Stimulated activated CD4-positive, alpha-beta T cell treated with anti-CD3 and anti-CD28 coated beads, Interleukin-1b, Interleukin-23, amount 100 ng/mL, for 24 hours (primary cell): ENCODE measurements around the gene ADCYAP1.
"Not testable (repeated sequence)": the region's sequence is repeated elsewhere in the genome, so short reads cannot be mapped to it uniquely, and the experiment has no call there.

Experiments
- DNase-seq, 4 experiments: peaks; one replicate each; pipeline ENCODE4 v3.0.0-alpha.2; 2020; ENCODE audit warnings: low read depth in 4 of 4, low spot score in 1 of 4

ADCYAP1 gene

DNA sequence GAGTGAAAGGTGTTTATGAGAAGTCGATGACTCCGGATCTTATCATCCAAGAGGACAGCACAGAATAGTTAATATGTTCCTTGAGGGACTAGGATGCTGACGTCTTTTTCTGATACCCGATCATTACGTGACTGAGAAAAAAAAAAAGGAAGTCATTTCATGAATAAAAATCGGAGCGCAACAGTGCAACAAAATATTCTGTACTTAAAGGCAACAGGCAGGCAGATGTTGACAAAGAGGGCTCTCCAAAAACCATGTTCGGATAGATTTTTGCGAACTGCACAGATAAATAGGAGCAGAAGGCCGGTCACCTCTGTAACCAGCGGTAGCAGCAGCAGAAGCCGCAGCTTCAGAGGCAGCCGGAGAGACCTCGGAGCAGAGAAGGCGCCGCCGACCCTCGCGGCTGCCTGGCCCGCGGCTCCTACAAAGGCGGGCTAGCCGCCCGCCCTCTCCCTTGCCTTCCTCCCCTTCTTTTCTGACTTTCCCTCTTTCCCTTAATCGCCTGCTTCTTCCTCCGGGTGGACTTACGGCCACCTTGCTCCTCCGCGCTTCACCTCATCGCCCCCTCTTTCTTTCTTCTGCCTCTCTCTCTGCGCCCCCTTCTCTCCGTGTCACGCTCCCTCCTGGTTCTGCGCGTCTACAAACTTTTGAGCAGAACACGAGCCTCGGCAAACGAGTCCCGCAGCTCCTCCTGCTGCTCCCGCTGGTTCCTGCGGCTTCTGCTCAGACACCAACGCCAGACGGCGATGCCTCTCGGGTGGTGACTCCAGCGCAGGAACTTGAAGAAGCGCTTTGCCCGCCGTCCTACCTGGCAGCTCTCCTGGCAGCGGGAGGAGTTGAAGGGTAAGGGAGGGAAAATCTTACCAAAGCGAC lies at the start of gene ADCYAP1:
ADCYAP1 (plus strand) TSS at position 654 of the 873 bp plus-strand sequence. CDS start 516 bp downstream, outside the sequence.
- DNase-seq = no peak

DNA sequence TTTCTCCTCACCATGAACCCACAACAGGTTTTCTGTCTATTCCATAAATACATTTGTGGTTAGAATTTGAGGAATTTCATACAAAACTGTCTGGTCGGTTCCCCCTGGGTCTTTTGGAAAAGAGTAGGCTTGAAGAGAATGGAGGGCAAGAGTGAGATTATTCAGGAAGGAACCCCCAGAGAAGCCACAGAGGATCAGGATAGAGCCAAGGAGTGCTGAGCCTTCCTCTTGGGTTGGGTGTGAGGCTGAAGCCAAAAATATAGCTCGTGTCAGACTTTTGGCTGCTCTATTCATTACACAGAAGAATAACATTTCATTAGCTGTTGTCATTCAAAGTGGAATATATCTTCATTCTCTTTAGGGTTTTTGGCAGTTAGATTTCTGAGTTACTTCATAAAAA lies 46.7 kb upstream of the ADCYAP1 start:
- no peak for DNase-seq

DNA sequence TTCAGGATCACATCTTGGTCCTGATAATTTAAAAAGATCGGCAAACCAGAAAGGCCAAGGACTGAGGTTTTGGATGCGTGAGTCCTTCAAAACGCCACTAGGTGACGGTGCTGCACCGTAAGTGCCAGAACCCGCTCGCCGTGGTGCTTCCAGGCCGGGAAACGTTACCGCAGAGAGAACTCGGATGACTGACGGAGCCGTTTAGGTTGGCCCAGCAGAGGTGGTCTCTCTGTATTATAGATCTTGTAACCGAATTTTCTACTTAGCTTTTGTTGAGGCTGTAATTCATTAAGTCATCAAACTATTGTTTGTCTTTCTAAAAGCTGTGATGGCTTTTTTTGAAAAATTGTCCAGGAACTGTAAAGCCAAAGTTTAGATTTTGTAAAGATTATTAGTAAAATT lies 39.8 kb upstream of the ADCYAP1 start:
- peak; percentile 25 to 48 (median 38) for DNase-seq

DNA sequence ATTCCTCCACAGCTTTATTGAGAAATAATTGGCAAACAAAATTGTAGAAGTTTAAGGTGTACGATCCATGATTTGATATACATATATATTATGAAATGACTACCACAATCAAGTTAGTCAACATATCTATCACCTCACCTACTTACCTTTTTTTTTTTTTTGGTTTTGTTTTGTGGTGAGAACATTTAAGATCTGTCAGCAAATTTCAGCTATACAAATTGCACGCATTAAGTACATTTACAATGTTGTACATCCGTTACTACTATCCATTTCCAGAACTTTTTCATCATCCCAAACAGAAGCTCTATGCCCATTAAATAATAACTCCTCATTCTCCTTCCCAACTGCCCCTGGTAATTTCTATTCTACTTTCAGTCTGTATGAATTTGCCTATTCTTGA lies 37.4 kb upstream of the ADCYAP1 start:
- DNase-seq = no peak

DNA sequence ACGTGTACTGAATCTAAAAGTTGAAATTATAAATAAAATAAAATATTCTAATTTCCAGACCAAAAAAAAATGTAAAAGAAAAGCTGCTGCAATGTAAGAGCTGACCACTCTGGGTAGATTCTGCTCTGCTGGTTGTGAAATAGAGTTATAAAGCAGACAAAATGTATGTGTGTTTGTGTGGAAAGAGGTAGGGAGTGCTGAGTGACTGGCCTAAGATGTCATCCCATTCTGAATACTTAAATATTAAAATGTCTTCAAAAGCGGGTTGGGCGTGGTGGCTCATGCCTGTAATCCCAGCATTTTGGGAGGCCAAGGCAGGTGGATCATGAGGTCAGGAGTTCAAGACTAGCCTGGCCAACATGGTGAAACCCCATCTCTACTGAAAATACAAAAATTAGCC lies 31.2 kb upstream of the ADCYAP1 start:
- not testable (repeated sequence) for DNase-seq

DNA sequence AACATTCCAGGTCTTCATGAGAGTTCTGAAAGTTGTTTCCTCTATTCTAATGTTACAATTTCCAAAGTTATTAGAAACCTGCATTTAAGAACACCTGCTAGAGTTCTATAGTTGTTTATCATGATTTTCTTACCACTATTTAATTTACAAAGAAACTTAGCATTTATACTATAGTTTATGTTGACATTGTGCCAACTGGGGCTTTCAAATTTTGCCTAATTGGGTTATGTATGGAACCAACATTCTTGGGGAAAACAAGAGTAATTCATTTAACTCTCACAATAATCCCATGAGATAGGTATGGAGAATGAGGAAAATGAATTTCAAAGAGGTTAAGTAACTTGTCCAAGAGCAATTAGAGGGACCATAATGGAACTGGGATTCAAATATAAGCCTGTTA lies 28.8 kb upstream of the ADCYAP1 start:
- DNase-seq = no peak

DNA sequence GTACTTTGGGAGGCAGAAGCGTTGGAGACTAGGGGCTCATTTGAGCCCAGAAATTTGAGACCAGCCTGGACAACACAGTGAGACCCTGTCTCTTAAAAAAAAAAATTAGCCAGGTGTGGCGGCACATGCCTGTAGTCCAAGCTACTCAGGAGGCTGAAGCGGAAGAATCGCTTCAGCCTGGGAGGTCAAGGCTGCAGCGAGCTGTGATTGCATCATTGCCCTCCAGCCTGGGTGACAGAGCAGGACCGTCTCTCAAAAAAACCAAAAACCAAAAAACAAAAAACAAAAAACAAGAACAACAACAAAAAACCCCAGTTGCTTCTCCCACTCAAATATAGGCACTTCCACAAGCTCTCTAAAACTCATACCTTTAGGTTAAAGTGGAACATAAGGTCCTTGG lies 27.4 kb upstream of the ADCYAP1 start:
- no peak for DNase-seq

DNA sequence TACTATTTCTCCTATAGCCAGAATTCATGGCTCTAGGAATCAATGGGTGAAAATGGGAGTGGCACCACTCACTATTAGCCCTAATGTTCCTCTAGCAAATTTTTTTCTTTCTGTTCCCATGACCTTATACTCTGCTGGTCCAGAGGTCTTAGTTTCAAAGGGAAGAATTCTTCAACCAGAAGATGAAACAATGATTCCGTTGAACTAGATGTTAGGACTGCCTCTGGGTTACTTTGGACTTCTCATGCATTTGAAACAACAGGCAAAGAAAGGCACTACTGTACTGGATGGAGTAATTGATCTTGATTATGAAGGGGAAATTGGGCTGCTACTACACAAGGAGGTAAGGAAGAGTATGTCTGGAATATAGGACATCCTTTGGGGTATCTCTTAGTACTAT lies 18.6 kb upstream of the ADCYAP1 start:
- no peak for DNase-seq

DNA sequence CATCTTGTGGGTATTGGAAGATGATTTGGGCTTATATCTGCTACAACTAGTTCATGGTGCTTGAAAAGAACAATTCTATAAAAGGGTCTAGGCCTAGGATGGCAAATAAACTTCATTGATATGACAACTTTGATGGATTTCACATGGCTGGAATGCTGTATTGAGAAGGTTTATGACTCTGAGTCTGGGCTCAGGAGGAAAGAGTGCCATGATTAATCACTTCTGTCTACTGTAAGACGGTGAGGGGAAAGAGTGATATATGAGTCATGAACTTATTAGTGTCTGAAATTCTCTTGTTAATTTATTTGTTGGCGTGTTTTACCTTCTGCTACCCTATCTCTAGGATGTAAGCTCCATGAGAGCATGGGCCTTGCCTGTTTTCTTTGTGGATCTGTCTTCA lies 17.0 kb upstream of the ADCYAP1 start:
- DNase-seq = no peak

DNA sequence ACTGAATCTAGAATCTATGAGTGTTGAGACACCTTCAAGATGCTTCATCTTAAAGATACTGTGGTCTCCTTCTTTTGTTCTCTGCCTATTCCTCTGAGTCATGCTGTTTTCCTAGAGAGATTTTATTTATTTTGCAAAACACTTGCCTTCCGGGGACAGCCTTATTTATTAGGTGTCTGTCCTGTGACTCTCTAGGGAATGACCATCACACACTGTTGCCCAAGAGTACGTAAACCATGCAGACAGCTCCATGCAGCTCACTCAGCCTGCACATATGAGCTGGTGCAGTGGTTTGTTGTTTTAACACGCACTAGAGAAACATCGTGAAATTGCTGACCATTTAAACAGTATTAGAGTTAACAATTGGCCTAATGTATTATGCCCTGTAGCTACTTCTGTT lies 12.4 kb upstream of the ADCYAP1 start:
- no peak for DNase-seq

DNA sequence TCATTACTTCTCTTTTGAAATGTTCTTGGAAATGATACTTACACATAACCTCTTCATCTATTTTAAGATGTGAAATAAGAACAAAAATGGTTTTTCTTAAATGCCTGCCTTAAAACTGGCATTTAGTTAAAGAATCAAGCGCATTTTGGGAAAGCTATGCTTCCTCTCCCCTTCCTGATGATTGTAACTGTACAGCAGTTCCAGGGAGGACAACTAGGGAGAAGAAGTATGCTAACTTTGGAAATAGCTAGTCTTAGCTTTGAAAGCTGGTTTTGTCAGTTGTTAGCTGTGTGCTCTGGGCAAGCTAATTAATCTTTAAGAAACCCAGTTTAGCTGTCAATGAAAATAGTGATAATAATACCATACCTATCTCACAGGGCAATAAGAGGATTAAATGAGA lies 8.4 kb upstream of the ADCYAP1 start:
- no peak for DNase-seq

DNA sequence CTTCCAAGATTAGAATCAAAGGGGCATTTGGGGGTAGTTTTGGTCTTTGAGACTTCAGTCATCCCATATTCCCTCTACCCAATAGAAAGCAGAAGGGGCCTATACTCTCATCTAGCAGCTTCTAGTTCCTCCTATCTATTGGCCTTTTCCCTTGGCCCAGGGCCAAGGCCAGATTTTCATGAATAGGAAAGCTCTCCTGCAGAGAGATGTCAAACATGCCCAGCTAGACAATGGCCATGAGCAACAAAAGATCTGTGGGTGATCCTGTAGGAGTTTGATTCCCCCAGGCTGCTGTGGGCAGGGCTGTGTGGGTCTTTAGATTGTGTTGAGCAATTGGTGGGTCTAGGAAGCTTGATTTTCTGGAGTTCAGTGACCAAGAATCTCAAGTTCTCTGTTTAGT lies 2.9 kb upstream of the ADCYAP1 start:
- DNase-seq = no peak

DNA sequence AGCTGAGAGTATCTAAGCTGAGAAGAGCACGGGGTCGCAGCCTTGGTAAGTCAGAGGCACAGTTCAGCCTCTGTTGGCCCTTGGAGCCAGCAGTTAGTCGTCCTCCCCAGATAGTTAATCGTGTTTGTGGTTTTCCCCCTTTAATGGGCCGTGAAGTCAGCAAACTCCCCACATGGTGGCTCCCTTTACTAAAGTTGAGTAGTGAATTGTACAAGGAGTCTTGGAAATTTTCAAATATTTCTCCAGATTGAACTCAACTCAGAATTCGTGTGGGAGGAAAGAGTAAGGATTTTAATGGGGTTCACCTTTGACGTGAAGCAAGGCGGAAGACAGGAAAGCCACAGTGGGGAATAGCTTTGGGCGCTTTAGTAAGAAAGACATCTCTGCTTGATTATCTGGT lies 2.4 kb upstream of the ADCYAP1 start:
- DNase-seq = no peak

DNA sequence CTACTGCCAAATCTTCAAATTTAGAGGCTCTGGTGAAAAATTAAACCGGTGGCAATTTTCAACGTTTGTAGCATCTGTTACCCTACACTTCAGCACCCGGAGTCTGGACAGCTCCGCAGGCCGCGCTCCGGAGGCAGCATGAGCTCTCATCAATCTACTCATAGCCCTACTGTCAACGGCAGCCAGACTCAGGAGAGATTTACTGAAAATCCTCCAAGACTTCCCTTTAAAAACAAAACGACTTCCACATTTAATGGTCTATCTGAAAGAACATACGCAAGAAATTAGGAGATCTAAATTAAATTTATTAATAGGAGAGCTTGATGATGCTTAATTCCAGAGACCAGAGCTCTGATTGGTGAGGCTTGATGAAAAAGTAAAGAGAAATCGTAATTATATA lies 970 bp upstream of the ADCYAP1 start:
- peak in 3 of 4 experiments; percentile 7 to 22 (median 21) for DNase-seq

DNA sequence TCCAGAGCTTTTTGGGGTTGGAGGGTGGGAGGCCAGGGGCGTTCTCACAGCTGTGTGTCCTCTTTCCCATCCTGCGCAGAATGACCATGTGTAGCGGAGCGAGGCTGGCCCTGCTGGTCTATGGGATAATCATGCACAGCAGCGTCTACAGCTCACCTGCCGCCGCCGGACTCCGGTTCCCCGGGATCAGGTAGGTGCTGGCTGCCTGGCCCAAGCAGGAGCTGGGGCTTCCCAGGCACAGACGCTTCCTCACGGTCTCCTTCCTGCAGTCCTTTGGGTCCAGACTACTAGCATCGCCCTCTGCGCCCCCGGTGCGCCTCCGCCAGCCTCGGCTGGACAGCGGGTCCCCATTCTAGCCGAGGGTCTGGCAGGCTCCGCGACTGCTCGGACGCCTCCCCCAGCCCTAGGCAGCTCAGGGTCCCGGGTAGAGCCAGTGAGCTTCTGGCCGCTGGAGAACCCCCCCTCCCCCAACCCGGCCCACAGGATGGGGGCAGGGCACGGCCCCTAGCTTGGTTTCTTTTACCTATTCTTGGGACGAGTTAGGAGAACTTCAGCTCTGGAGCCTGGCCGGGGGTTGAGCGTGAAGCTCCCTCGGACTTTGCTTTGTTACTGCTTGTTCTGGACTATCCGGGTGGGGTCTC lies 756 bp downstream of the ADCYAP1 start:
- DNase-seq = no peak

DNA sequence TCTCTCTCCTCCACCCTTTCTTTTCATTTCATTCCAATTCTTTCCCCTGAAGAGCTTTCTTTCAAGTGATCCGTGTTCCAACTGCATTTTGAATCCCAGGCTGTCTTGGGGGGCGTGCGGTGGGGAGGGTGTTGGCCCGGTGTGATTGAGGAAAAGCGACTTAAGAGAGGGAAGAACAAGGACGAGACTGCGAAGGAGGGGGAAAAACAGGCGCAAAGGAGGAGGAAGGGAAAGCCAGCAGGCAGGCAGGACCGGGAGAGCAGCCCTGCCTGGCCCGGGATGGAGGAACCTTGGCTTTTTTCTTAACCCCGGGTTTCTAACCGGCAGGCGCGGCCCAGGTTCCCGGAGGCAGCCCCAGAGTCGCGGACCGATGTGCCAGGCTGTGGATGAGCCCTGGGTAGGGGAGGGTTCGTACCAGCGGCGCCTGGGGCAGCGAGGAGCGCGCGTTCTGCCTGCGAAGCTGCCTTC lies 1.3 kb downstream of the ADCYAP1 start:
- DNase-seq = no peak

DNA sequence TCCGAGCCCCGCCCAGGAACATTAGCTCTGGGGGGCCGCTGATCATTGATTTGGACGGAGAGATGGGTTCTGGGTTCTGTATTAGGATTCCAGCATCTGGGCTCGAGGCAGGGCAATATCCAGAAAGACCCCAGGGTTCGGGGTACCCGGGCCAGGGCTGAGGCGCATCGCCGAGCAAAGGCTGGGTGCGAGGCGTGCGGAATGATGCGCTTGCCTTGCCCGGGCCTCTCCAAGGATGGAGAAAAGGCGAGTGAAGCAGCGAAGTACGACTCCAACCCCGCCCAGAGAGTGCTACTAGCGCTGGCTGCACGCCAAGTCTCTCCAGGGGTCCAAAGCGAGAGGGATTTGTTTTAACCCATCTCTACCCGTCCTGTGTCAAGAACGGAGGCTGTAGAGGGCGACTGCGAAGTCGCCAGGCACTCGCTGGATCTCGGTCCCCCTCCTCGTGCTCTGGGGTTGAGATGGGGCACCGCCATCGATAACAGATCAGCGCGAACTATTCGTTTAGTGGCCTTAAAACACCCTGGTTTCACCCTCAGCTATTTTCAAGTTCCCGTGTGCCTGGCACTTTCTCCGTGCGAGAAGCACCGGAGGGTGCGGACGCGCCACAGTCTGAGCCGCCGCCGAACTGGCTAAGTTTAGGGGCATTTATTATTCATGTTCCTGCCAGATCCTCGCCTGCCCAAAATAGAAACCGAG lies 1.9 kb downstream of the ADCYAP1 start:
- no peak for DNase-seq

DNA sequence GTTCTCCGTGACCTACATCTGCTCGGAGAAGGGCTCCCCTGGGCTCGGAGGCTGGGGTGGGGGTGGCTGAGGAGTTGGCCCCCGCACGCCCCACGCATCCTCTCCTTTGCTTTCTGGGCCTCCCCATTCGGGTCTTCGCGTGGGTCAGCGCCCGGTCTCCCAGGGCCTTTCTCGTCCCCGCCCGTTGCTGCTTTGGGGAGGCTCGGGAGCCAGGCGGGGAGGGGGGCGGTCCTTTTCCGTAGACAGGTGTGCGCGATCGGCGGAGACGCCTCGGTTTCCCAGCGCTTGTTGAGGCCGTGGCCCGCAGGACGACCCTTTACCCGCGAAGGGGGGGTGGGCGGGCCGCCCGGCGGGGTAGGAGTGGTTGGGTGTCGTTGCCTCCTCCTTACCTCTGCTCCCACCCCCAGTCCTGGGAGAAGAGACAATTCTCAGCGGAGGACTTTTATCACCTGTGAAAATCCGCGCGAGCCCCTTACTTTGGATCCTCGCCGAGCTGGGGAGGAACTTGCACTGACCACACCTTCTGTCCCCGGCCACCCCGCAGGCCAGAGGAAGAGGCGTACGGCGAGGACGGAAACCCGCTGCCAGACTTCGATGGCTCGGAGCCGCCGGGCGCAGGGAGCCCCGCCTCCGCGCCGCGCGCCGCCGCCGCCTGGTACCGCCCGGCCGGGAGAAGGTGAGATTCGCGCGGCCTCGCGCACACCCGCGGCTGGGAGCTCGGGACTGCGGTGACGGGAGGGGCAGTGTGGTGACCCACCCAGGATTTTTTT lies 2.6 kb downstream of the ADCYAP1 start:
- DNase-seq = no peak

DNA sequence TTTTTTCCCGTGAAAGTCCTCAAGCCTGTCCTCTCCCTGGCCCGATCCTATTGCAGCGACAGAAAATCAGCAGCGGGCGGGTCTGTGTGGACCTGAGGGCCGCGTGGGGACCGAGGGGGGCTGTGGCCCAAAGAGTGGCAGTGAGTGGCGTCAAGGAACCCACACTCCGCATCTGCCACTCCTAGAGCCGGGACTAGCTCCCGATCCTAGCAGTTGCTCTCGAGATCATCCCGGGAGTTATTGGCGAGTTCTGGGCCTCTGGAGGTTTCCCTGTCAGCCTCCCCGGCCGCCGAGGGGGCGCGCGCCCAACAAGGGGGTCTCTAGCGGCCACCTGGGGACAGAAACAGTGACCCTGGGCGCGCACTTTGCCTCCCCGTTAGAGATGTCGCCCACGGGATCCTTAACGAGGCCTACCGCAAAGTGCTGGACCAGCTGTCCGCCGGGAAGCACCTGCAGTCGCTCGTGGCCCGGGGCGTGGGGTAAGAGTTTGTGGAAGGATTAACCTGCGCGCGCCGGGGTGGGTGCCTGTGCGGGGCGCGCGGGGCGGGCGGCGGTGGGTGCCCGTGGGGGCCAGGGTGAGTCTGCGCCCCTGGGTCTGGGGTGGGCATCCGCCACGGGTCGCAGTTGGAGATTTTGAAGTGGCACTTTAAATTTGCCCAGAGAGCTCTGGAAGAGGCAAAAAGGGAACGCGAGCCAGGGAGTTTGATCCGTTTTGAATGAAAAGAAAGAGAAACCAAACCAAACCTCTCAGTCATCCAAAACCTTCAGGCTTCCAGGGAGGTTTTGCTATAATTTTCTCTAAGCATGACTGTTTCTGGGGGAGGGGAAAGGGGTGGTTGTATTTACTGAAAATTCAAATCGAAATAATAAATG lies 3.5 kb downstream of the ADCYAP1 start:
- no peak for DNase-seq
